ENCODE measurements around the gene MSL1. TPM values are rescaled to one million over a fixed set of nuclear protein-coding genes. Genes with fewer than 3 reads are reported as not detected.

The MSL1 gene
- total and polyA plus RNA-seq, 2 of the 13 experiments (the other 11 are each of a cell fraction or from before 2014, with no cell fraction given) = 63.8 to 88.5 TPM

DNA sequence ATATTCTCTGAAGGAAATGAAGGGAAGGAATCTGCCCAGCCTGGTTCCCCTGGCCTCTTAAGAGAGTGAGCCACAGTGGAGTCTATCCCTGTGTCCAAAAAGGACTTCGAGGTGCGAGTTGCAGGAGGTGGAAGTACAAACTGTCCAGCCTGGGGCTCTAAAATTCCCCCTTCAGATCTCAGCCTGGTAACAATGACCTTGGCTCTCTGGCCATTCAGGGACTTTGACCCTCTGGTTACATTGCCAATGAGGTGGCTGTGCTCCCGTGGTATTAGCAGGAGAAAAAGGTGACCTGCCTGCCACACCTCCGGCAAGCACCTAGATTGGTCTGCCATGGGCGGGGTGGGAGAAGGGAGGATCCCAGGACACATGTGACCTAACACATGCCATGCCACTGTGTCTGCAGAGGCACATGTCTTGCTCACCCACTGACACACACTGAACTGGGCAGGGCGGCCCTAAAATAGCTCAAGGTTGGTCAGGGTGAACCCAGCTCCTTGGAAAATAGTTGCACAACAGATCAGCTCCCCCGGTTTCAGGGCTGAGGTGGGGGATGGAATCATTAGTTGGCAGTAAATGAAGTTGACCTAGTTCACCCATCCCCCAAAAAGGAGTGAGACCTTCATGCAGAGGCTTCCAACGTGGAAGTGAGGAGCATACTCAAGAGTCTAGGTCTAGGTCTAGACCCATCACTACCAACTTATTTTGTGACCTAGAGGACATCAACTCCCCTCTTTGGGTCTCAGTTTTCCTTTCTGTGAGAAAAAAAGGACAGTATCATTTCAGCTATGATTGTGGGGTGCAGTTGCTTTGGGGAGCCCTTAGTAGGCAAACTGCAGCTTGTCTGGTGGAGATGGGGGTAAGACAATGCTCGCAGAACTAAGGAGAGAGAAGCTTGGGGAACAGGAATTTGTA, 23.6 kb upstream of the MSL1 start (continued):
- TF ChIP-seq, protein P1, sequence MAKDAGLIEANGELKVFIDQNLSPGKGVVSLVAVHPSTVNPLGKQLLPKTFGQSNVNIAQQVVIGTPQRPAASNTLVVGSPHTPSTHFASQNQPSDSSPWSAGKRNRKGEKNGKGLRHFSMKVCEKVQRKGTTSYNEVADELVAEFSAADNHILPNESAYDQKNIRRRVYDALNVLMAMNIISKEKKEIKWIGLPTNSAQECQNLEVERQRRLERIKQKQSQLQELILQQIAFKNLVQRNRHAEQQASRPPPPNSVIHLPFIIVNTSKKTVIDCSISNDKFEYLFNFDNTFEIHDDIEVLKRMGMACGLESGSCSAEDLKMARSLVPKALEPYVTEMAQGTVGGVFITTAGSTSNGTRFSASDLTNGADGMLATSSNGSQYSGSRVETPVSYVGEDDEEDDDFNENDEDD (CRISPR knock-in tag; IDR thresholded peaks at IDR 0.05; ENCODE audit: borderline replicate concordance) = peak; percentile 82
- TF ChIP-seq HBP1 (CRISPR knock-in tag; IDR thresholded peaks at IDR 0.05; ENCODE audit: low read depth) = peak; percentile 94; the same call in 1 of the 2 replicates
- TF ChIP-seq, protein P2, sequence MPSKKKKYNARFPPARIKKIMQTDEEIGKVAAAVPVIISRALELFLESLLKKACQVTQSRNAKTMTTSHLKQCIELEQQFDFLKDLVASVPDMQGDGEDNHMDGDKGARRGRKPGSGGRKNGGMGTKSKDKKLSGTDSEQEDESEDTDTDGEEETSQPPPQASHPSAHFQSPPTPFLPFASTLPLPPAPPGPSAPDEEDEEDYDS (CRISPR knock-in tag; IDR thresholded peaks at IDR 0.05) = peak; percentile 55
- TF ChIP-seq, protein P3, sequence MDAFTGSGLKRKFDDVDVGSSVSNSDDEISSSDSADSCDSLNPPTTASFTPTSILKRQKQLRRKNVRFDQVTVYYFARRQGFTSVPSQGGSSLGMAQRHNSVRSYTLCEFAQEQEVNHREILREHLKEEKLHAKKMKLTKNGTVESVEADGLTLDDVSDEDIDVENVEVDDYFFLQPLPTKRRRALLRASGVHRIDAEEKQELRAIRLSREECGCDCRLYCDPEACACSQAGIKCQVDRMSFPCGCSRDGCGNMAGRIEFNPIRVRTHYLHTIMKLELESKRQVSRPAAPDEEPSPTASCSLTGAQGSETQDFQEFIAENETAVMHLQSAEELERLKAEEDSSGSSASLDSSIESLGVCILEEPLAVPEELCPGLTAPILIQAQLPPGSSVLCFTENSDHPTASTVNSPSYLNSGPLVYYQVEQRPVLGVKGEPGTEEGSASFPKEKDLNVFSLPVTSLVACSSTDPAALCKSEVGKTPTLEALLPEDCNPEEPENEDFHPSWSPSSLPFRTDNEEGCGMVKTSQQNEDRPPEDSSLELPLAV (CRISPR knock-in tag; conservative IDR thresholded peaks at IDR 0.05; ENCODE audit: low read depth) = no peak
- TF ChIP-seq ZFP1 (CRISPR knock-in tag; IDR thresholded peaks at IDR 0.05) = 0 out of 2 replicates have a peak, but pooled peaks have one; percentile 23
- TF ChIP-seq ZIK1 (CRISPR knock-in tag; IDR thresholded peaks at IDR 0.05; ENCODE audit: borderline replicate concordance, low read depth) = peak; percentile 76; the same call in 1 of the 2 replicates
- no peak for TF ChIP-seq SP1 (IDR thresholded peaks at IDR 0.05)
- TF ChIP-seq SP1 (CRISPR knock-in tag; IDR thresholded peaks at IDR 0.05) = peak; percentile 70; the same call in 1 of the 2 replicates
- no peak for TF ChIP-seq AGO1 (IDR thresholded peaks at IDR 0.05; ENCODE audit: low read depth, low read length, poor library complexity, severe bottlenecking)
- no peak for TF ChIP-seq SRSF9 (IDR thresholded peaks at IDR 0.05; ENCODE audit: borderline replicate concordance, insufficient read depth, low read depth, low read length, poor library complexity, severe bottlenecking)
- peak; percentile 96; the same call in 1 of the 2 replicates for TF ChIP-seq ZFP41 (CRISPR knock-in tag; IDR thresholded peaks at IDR 0.05; ENCODE audit: borderline replicate concordance)
- peak; percentile 92 for TF ChIP-seq SNAPC4 (CRISPR knock-in tag; IDR thresholded peaks at IDR 0.05)
- no peak for TF ChIP-seq ARNT (IDR thresholded peaks at IDR 0.05)
- TF ChIP-seq ZNF292 (CRISPR knock-in tag; IDR thresholded peaks at IDR 0.05; ENCODE audit: borderline replicate concordance, low read depth) = no peak; the same call in 1 of the 2 replicates
